HEK293 (cell line): ENCODE measurements around the gene MACO1.

Experiments
- CTCF ChIA-PET: fragments of 350-600 bp; formaldehyde crosslinking; extraction: SDS; loops from one replicate; lab custom pipeline; 2021; ENCODE audit warnings: antibody characterized with exemption; lab: Yijun Ruan, JAX
- POLR2A ChIA-PET: fragments of 300-600 bp; formaldehyde crosslinking; extraction: SDS; loops from one replicate; lab custom pipeline; 2020; ENCODE audit warnings: antibody characterized with exemption, inconsistent platforms; lab: Yijun Ruan, JAX
- H3K27ac ChIP-seq: fragments of 200-500 bp; sonication (Bioruptor generic); 2 replicates; pipeline ENCODE4 v1.5.1; 2014; ENCODE audit warnings: low read depth, low read length, control low read depth, inconsistent platforms; ENCODE audit errors: extremely low read depth
- H3K36me3 ChIP-seq, 2 experiments: fragments of 200-500 bp in 1 of 2; sonication (Bioruptor generic) in 1 of 2; 1 replicate in 1 of 2; 2 replicates in 1 of 2; pipeline ENCODE4 v1.5.1; 2014 to 2017; ENCODE audit warnings: inconsistent platforms in 2 of 2, low read length in 2 of 2; ENCODE audit not compliant: control insufficient read depth in 2 of 2, insufficient read depth in 1 of 2
- H3K4me1 ChIP-seq: fragments of 200-500 bp; sonication (Bioruptor generic); 2 replicates; pipeline ENCODE4 v1.5.1; 2014; ENCODE audit warnings: mild to moderate bottlenecking, low read length, inconsistent platforms; ENCODE audit not compliant: control insufficient read depth, insufficient read depth
- H3K4me3 ChIP-seq: 2 replicates; pipeline ENCODE4 v1.5.1; 2011; ENCODE audit warnings: low read depth, mild to moderate bottlenecking, control low read depth, low read length, moderate library complexity
- H3K9me3 ChIP-seq: fragments of 200-500 bp; sonication (Bioruptor generic); 2 replicates; pipeline ENCODE4 v1.5.1; 2014; ENCODE audit warnings: low read depth, low read length, inconsistent platforms; ENCODE audit not compliant: control insufficient read depth, insufficient read depth
- BCL11B ChIP-seq: fragments of 450-650 bp; formaldehyde crosslinking; IDR thresholded peaks from 2 replicates; pipeline ENCODE4 v1.5.1; 2016; ENCODE audit warnings: low read depth, missing biosample characterization, missing genetic modification characterization
- GLIS1 ChIP-seq: fragments of 450-650 bp; formaldehyde crosslinking; IDR thresholded peaks from 2 replicates; pipeline ENCODE4 v1.5.1; 2016; ENCODE audit warnings: missing biosample characterization, missing genetic modification characterization
- KLF16 ChIP-seq: fragments of 450-650 bp; formaldehyde crosslinking; IDR thresholded peaks from 2 replicates; pipeline ENCODE4 v1.5.1; 2017; ENCODE audit warnings: missing biosample characterization, missing genetic modification characterization
- OVOL3 ChIP-seq: fragments of 450-650 bp; formaldehyde crosslinking; IDR thresholded peaks from 2 replicates; pipeline ENCODE4 v1.5.1; 2016; ENCODE audit warnings: missing biosample characterization, missing genetic modification characterization
- REST ChIP-seq: fragments of 450-650 bp; formaldehyde crosslinking; IDR thresholded peaks from 2 replicates; pipeline ENCODE4 v1.5.1; 2016; ENCODE audit warnings: missing biosample characterization, missing genetic modification characterization
- TSHZ1 ChIP-seq: fragments of 450-650 bp; formaldehyde crosslinking; IDR thresholded peaks from 2 replicates; pipeline ENCODE4 v1.5.1; 2016; ENCODE audit warnings: missing biosample characterization, missing genetic modification characterization, borderline replicate concordance
- ZBTB48 ChIP-seq: fragments of 450-650 bp; formaldehyde crosslinking; IDR thresholded peaks from 2 replicates; pipeline ENCODE4 v1.5.1; 2016; ENCODE audit warnings: missing biosample characterization, missing genetic modification characterization
- ZEB2 ChIP-seq: fragments of 450-650 bp; formaldehyde crosslinking; IDR thresholded peaks from 2 replicates; pipeline ENCODE4 v1.5.1; 2016; ENCODE audit warnings: missing biosample characterization, missing genetic modification characterization
- ZFHX2 ChIP-seq: fragments of 450-650 bp; formaldehyde crosslinking; conservative IDR thresholded peaks from 2 replicates; pipeline ENCODE4 v1.5.1; 2016; ENCODE audit warnings: missing biosample characterization, missing genetic modification characterization
- ZNF121 ChIP-seq: fragments of 450-650 bp; formaldehyde crosslinking; IDR thresholded peaks from 2 replicates; pipeline ENCODE4 v1.5.1; 2016; ENCODE audit warnings: missing biosample characterization, missing genetic modification characterization
- ZNF146 ChIP-seq: fragments of 450-650 bp; formaldehyde crosslinking; IDR thresholded peaks from 2 replicates; pipeline ENCODE4 v1.5.1; 2016; ENCODE audit warnings: missing biosample characterization, missing genetic modification characterization
- ZNF155 ChIP-seq: fragments of 450-650 bp; formaldehyde crosslinking; IDR thresholded peaks from 2 replicates; pipeline ENCODE4 v1.5.1; 2016; ENCODE audit warnings: missing biosample characterization, missing genetic modification characterization
- ZNF2 ChIP-seq: fragments of 450-650 bp; formaldehyde crosslinking; IDR thresholded peaks from 2 replicates; pipeline ENCODE4 v1.5.1; 2016; ENCODE audit warnings: missing biosample characterization, missing genetic modification characterization
- ZNF221 ChIP-seq: fragments of 450-650 bp; formaldehyde crosslinking; IDR thresholded peaks from 2 replicates; pipeline ENCODE4 v1.5.1; 2017; ENCODE audit warnings: missing biosample characterization, missing genetic modification characterization, borderline replicate concordance
- ZNF366 ChIP-seq: fragments of 450-650 bp; formaldehyde crosslinking; conservative IDR thresholded peaks from 2 replicates; pipeline ENCODE4 v1.5.1; 2016; ENCODE audit warnings: missing biosample characterization, missing genetic modification characterization
- ZNF555 ChIP-seq: fragments of 450-650 bp; formaldehyde crosslinking; conservative IDR thresholded peaks from 2 replicates; pipeline ENCODE4 v1.5.1; 2017; ENCODE audit warnings: missing biosample characterization, mild to moderate bottlenecking, missing genetic modification characterization, inconsistent platforms
- ZNF585B ChIP-seq: fragments of 450-650 bp; formaldehyde crosslinking; IDR thresholded peaks from 2 replicates; pipeline ENCODE4 v1.5.1; 2016; ENCODE audit warnings: missing biosample characterization, missing genetic modification characterization
- ZNF621 ChIP-seq: fragments of 450-650 bp; formaldehyde crosslinking; IDR thresholded peaks from 2 replicates; pipeline ENCODE4 v1.5.1; 2017; ENCODE audit warnings: missing biosample characterization, missing genetic modification characterization
- ZNF701 ChIP-seq: fragments of 450-650 bp; formaldehyde crosslinking; IDR thresholded peaks from 2 replicates; pipeline ENCODE4 v1.5.1; 2016; ENCODE audit warnings: missing biosample characterization, missing genetic modification characterization
- ZSCAN16 ChIP-seq: fragments of 450-650 bp; formaldehyde crosslinking; IDR thresholded peaks from 2 replicates; pipeline ENCODE4 v1.5.1; 2016; ENCODE audit warnings: missing biosample characterization, missing genetic modification characterization
- TF ChIP-seq, protein P1 (sequence below): fragments of 450-650 bp; formaldehyde crosslinking; IDR thresholded peaks from 2 replicates; pipeline ENCODE4 v1.5.1; 2017; ENCODE audit warnings: missing biosample characterization, missing genetic modification characterization
- TF ChIP-seq, protein P2 (sequence below): fragments of 450-650 bp; formaldehyde crosslinking; optimal IDR thresholded peaks from 2 replicates; pipeline ENCODE3; 2016; ENCODE audit warnings: missing biosample characterization, mild to moderate bottlenecking, missing genetic modification characterization

Gene MACO1

GRCh38 chr1:25467616-25468015 is 36.9 kb downstream of the MACO1 start (continued):
- TF ChIP-seq REST (tag by site-specific recombination) (no peak), TSHZ1 (tag by site-specific recombination) (no peak)
- TF ChIP-seq, all 188 proteins: peak for 0

- H3K4me1 ChIP-seq: peaks cover 3% of the 10 kb centered on the region; the same call in 1 of the 2 replicates
- CTCF ChIA-PET: interaction anchor here (0.6 to 1.0 kb wide), 3 partner anchors 33 to 229 kb away, joined by 3 to 4 read pairs (median 3); no protein-coding TSS in a partner anchor
- H3K36me3 ChIP-seq: peaks cover 0 to 6% of the 10 kb centered on the region in 2 experiments; a peak in 2 of 3 replicates
- TF ChIP-seq ZNF621 (tag by site-specific recombination) (no peak), ZNF585B (tag by site-specific recombination) (no peak), ZNF366 (tag by site-specific recombination) (no peak)
- H3K9me3 ChIP-seq: no peaks in the 10 kb centered on the region
- no peak overlapping the region for H3K27ac ChIP-seq
- H3K4me3 ChIP-seq: no peak overlapping the region
- POLR2A ChIA-PET: interaction anchor here (0.6 kb wide), 1 partner anchor 37 kb away, joined by 3 read pairs; no protein-coding TSS in a partner anchor
Measured at GRCh38 chr1:25468033-25468432, 37.3 kb downstream of the MACO1 start.

DNA sequence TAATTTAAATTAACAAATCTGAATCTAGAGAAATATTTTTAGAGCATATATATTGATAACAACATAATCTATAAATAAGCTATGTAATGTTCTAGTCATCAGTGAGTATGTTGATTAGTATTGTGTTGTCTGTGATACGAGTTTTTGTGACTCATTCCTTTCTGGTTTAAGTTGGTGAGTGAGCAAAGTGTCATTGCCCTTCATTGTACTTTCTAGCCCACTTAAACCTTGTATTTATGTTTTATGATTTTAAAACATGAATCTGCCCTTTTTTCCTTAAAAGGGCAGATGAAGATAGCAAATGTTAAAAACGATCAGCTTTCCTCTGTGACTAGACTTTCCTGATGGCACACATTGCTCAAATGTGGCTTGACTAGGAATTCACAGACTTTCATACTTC is 38.5 kb downstream of the MACO1 start:
- Histone ChIP-seq H3K36me3 (peaks cover 0 to 6% of the 10 kb centered on the region in 2 experiments; a peak in 2 of 3 replicates), H3K4me3 (no peak overlapping the region), H3K9me3 (no peaks in the 10 kb centered on the region), H3K27ac (no peak overlapping the region), H3K4me1 (no peaks in the 10 kb centered on the region)
- ChIA-PET CTCF (interaction anchor here (0.6 to 1.0 kb wide), 4 partner anchors 12 to 230 kb away, joined by 3 to 4 read pairs (median 4); no protein-coding TSS in a partner anchor), POLR2A (no interaction called here)
- TF ChIP-seq ZNF701 (tag by site-specific recombination) (no peak), ZNF121 (tag by site-specific recombination) (no peak), ZEB2 (tag by site-specific recombination) (no peak), ZNF2 (no peak), ZFHX2 (tag by site-specific recombination) (no peak), ZNF555 (no peak), KLF16 (tag by site-specific recombination) (no peak), BCL11B (tag by site-specific recombination) (no peak), OVOL3 (tag by site-specific recombination) (no peak), ZNF221 (tag by site-specific recombination) (no peak), ZNF155 (no peak), ZBTB48 (tag by site-specific recombination) (no peak), ZNF146 (tag by site-specific recombination) (no peak), ZSCAN16 (tag by site-specific recombination) (no peak), GLIS1 (tag by site-specific recombination) (no peak), ZNF621 (tag by site-specific recombination) (no peak)
- TF ChIP-seq, protein P1, sequence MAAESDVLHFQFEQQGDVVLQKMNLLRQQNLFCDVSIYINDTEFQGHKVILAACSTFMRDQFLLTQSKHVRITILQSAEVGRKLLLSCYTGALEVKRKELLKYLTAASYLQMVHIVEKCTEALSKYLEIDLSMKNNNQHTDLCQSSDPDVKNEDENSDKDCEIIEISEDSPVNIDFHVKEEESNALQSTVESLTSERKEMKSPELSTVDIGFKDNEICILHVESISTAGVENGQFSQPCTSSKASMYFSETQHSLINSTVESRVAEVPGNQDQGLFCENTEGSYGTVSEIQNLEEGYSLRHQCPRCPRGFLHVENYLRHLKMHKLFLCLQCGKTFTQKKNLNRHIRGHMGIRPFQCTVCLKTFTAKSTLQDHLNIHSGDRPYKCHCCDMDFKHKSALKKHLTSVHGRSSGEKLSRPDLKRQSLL (tag by site-specific recombination): no peak
- TF ChIP-seq, protein P2, sequence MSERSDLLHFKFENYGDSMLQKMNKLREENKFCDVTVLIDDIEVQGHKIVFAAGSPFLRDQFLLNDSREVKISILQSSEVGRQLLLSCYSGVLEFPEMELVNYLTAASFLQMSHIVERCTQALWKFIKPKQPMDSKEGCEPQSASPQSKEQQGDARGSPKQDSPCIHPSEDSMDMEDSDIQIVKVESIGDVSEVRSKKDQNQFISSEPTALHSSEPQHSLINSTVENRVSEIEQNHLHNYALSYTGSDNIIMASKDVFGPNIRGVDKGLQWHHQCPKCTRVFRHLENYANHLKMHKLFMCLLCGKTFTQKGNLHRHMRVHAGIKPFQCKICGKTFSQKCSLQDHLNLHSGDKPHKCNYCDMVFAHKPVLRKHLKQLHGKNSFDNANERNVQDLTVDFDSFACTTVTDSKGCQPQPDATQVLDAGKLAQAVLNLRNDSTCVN (tag by site-specific recombination): no peak
